ENCODE results near the gene AKNA.

DNA sequence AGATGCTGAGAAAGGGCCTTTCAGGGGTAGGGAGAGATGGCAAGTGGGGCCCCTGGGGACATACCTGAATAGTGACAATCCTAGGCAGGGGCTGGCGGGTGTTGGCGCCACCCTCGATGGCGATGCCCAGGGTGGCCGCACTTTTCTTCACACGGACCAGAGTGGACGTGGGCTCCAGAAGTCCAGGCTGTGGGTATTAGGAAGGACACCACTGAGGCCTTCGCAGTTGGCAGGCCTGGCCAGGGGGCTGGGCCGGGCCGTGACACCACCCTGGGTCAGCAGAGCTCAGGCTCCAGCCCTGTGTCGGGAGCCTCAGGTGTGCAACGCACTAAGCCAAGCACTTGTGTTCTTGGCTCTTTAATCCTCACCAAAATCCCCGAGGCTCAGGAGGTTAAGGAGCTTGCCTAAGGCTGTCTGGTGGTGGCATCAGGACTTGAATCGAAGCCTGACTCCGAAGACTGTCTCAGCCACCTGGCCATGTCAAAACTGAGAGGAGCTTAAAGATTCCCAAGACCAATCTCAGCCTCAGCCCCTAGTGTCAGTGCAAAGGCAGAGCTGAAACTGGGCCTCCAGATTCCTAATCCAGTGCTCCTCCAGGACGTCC is 15.5 kb upstream of the AKNA start:
- TF ChIP-seq, protein P1, sequence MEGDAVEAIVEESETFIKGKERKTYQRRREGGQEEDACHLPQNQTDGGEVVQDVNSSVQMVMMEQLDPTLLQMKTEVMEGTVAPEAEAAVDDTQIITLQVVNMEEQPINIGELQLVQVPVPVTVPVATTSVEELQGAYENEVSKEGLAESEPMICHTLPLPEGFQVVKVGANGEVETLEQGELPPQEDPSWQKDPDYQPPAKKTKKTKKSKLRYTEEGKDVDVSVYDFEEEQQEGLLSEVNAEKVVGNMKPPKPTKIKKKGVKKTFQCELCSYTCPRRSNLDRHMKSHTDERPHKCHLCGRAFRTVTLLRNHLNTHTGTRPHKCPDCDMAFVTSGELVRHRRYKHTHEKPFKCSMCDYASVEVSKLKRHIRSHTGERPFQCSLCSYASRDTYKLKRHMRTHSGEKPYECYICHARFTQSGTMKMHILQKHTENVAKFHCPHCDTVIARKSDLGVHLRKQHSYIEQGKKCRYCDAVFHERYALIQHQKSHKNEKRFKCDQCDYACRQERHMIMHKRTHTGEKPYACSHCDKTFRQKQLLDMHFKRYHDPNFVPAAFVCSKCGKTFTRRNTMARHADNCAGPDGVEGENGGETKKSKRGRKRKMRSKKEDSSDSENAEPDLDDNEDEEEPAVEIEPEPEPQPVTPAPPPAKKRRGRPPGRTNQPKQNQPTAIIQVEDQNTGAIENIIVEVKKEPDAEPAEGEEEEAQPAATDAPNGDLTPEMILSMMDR (IDR thresholded peaks at IDR 0.05), result no peak
- TF ChIP-seq POLR2AphosphoS5 (IDR thresholded peaks at IDR 0.05; ENCODE audit: low read depth, low read length), result no peak
- TF ChIP-seq, protein P2, sequence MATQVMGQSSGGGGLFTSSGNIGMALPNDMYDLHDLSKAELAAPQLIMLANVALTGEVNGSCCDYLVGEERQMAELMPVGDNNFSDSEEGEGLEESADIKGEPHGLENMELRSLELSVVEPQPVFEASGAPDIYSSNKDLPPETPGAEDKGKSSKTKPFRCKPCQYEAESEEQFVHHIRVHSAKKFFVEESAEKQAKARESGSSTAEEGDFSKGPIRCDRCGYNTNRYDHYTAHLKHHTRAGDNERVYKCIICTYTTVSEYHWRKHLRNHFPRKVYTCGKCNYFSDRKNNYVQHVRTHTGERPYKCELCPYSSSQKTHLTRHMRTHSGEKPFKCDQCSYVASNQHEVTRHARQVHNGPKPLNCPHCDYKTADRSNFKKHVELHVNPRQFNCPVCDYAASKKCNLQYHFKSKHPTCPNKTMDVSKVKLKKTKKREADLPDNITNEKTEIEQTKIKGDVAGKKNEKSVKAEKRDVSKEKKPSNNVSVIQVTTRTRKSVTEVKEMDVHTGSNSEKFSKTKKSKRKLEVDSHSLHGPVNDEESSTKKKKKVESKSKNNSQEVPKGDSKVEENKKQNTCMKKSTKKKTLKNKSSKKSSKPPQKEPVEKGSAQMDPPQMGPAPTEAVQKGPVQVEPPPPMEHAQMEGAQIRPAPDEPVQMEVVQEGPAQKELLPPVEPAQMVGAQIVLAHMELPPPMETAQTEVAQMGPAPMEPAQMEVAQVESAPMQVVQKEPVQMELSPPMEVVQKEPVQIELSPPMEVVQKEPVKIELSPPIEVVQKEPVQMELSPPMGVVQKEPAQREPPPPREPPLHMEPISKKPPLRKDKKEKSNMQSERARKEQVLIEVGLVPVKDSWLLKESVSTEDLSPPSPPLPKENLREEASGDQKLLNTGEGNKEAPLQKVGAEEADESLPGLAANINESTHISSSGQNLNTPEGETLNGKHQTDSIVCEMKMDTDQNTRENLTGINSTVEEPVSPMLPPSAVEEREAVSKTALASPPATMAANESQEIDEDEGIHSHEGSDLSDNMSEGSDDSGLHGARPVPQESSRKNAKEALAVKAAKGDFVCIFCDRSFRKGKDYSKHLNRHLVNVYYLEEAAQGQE (IDR thresholded peaks at IDR 0.05; ENCODE audit: insufficient read depth in 1 of 2, low read depth in 2 of 2, low read length in 1 of 2), result no peak
- TF ChIP-seq SIN3A (IDR thresholded peaks at IDR 0.05; ENCODE audit: borderline replicate concordance, insufficient read depth, low read depth, low read length), result no peak
